Epidermal melanocyte (primary cell): ENCODE results near the gene TGOLN2.
A peak's percentile ranks its signal among the peaks of the same experiment; 100 is the strongest.

ENCODE experiments used
- DNase-seq: peaks from one replicate; pipeline ENCODE4 v3.0.0; 2011; ENCODE audit warnings: low spot score; ENCODE audit not compliant: insufficient read length

The TGOLN2 gene

GRCh38 chr2:85308896-85309555 is 18.8 kb downstream of the TGOLN2 start:
- DNase-seq, result peak; percentile 40

GRCh38 chr2:85308201-85308600 is 19.6 kb downstream of the TGOLN2 start:
- DNase-seq, result no peak

GRCh38 chr2:85307527-85307897 is 20.3 kb downstream of the TGOLN2 start:
- no peak for DNase-seq

- no peak for DNase-seq
These were observed 23.8 kb downstream of the TGOLN2 start for GRCh38 chr2:85303780-85304531.

- no peak for DNase-seq
These were observed 25.7 kb downstream of the TGOLN2 start for GRCh38 chr2:85302121-85302520.

GRCh38 chr2:85291425-85292023 is 36.3 kb downstream of the TGOLN2 start:
- DNase-seq, result no peak

GRCh38 chr2:85288244-85288725 is 39.5 kb downstream of the TGOLN2 start:
- DNase-seq, result no peak

- DNase-seq, result no peak
These were observed 40.1 kb downstream of the TGOLN2 start for GRCh38 chr2:85287721-85288120.

GRCh38 chr2:85286918-85287317 is 40.9 kb downstream of the TGOLN2 start:
- no peak for DNase-seq

GRCh38 chr2:85283641-85284040 is 44.1 kb downstream of the TGOLN2 start:
- no peak for DNase-seq

- DNase-seq, result no peak
These were observed 44.9 kb downstream of the TGOLN2 start for GRCh38 chr2:85282914-85283313.

- DNase-seq, result no peak
These were observed 46.2 kb downstream of the TGOLN2 start for GRCh38 chr2:85281553-85281952.

GRCh38 chr2:85278361-85278760 is 49.4 kb downstream of the TGOLN2 start:
- DNase-seq, result no peak

GRCh38 chr2:85277416-85278158 is 50.2 kb downstream of the TGOLN2 start:
- peak; percentile 37 for DNase-seq

- DNase-seq, result no peak
These were observed 51.1 kb downstream of the TGOLN2 start for GRCh38 chr2:85276571-85277118.

GRCh38 chr2:85275984-85276540 is 51.7 kb downstream of the TGOLN2 start:
- DNase-seq, result no peak

GRCh38 chr2:85273738-85274731 is 53.8 kb downstream of the TGOLN2 start:
- DNase-seq, result no peak

- DNase-seq, result no peak
These were observed 55.4 kb downstream of the TGOLN2 start for GRCh38 chr2:85272357-85272756.

GRCh38 chr2:85269959-85270358 is 57.8 kb downstream of the TGOLN2 start:
- DNase-seq, result no peak
